ENCODE results near the gene MYH11.

DNA sequence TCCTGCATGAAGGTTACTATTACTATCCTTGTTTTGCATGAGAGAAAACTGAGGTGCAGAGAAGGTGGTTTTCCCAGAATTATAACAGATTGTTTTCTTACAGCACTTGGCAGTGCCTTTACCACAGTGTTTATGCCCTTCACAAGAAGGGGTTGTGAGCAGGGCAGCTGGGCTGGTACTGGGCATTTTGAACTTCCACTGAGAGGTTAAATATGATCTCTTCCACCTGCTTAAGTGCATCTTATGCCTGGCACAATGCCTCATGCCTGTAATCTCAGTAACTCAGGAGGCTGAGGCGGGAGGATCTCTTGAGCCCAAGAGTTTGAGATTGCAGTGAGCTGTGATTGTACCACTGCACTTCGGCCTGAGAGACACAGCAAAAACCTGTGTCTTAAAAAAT is 170.5 kb downstream of the MYH11 start:
- no peak for TF ChIP-seq POLR2A (IDR thresholded peaks at IDR 0.05; ENCODE audit: low read depth, low read length)
- TF ChIP-seq POLR2AphosphoS5 (IDR thresholded peaks at IDR 0.05; ENCODE audit: low read depth, low read length): no peak
- TF ChIP-seq TAF1 (IDR thresholded peaks at IDR 0.05; ENCODE audit: borderline replicate concordance, low read depth, low read length): no peak
